HCT116 (cell line): Measurements from ENCODE around the gene NFIA. TPM values are rescaled to one million over a fixed set of nuclear protein-coding genes. Genes with fewer than 3 reads are reported as not detected.

Source experiments
- ATAC-seq: fragments of 200-7000 bp; cut with Tn5 transposase; 2 replicates; pipeline ENCODE4 v1.9.1; 2020; ENCODE audit warnings: mild to moderate bottlenecking, moderate library complexity
- BruUV-seq: library from RNA; stranded (reverse); fragments of 400-500 nt; replicated peaks from 2 replicates; lab custom pipeline; 2021; lab: Mats Ljungman, UMichigan
- CTCF ChIA-PET: fragments of 300-600 bp; sonication (Branson Sonifier 250); formaldehyde crosslinking; loops from one replicate; lab custom pipeline; 2021; ENCODE audit warnings: antibody characterized with exemption; lab: Charles Lee
- POLR2A ChIA-PET: fragments of 300-600, 350-600 bp; sonication (Branson Sonifier 250); formaldehyde crosslinking; loops from one replicate; lab custom pipeline; 2021; ENCODE audit warnings: antibody characterized with exemption; lab: Charles Lee
- RAD21 ChIA-PET, 2 experiments: fragments of 300-600 bp; sonication (Branson Sonifier 250); formaldehyde crosslinking; loops; one replicate each; lab custom pipeline; 2023; ENCODE audit warnings: low total read pairs in 2 of 2; ENCODE audit not compliant: uncharacterized antibody in 2 of 2, unreplicated experiment in 2 of 2, low non-redundant PET in 1 of 2; lab: Charles Lee
- DNase-seq: peaks from one replicate; pipeline ENCODE4 v3.0.0-alpha.2; 2010; ENCODE audit warnings: low read depth, low spot score
- H2AFZ ChIP-seq: fragments of 200-600 bp; shearing (Covaris generic), sonication (generic); 2 replicates; pipeline ENCODE4 v1.6.1; 2017; ENCODE audit warnings: low read depth, mixed run types, mixed read lengths, antibody characterized with exemption, low read length; ENCODE audit not compliant: poor library complexity, severe bottlenecking
- H3K27ac ChIP-seq: 2 replicates; pipeline ENCODE4 v1.5.1; 2012; ENCODE audit warnings: low read depth, low read length
- H3K27me3 ChIP-seq: fragments of 200-600 bp; sonication (generic); 2 replicates; pipeline ENCODE4 v1.6.1; 2016; ENCODE audit warnings: mixed run types, low read length, mixed read lengths; ENCODE audit not compliant: insufficient read depth
- H3K36me3 ChIP-seq, 2 experiments: fragments of 200-500 bp in 1 of 2; fragments of 200-600 bp in 1 of 2; sonication (Bioruptor generic) in 1 of 2; sonication (generic) in 1 of 2; 2 replicates each; pipeline versions ENCODE4 v1.5.1 to v1.6.1; 2014 to 2016; ENCODE audit warnings: low read length in 2 of 2, inconsistent platforms in 1 of 2, mixed read lengths in 1 of 2, mixed run types in 1 of 2; ENCODE audit not compliant: insufficient read depth in 2 of 2, control insufficient read depth in 1 of 2
- H3K4me1 ChIP-seq, 2 experiments: fragments of 200-600 bp in 1 of 2; sonication (generic) in 1 of 2; 2 replicates each; pipeline versions ENCODE4 v1.5.1 to v1.6.1; 2012 to 2017; ENCODE audit warnings: low read length in 2 of 2, inconsistent platforms in 1 of 2, mild to moderate bottlenecking in 1 of 2, mixed read lengths in 1 of 2, mixed run types in 1 of 2, moderate library complexity in 1 of 2; ENCODE audit not compliant: insufficient read depth in 2 of 2, control insufficient read depth in 1 of 2
- H3K4me2 ChIP-seq: fragments of 200-600 bp; sonication (generic); 2 replicates; pipeline ENCODE4 v1.6.1; 2017; ENCODE audit warnings: mixed run types, low read length, mixed read lengths
- H3K4me3 ChIP-seq, 2 experiments: fragments of 200-600 bp in 1 of 2; sonication (generic) in 1 of 2; replicated peaks in 1 of 2; 2 replicates each; pipeline ENCODE4 v1.5.1; 2011 to 2016; ENCODE audit warnings: low read length in 2 of 2, control low read depth in 1 of 2, low read depth in 1 of 2, mild to moderate bottlenecking in 1 of 2, mixed read lengths in 1 of 2, mixed run types in 1 of 2
- H3K79me2 ChIP-seq: fragments of 200-600 bp; sonication (generic); 2 replicates; pipeline ENCODE4 v1.6.1; 2017; ENCODE audit warnings: mild to moderate bottlenecking, mixed run types, low read length, moderate library complexity, mixed read lengths; ENCODE audit not compliant: insufficient read depth
- H3K9ac ChIP-seq: fragments of 200-600 bp; sonication (generic); 2 replicates; pipeline ENCODE4 v1.6.1; 2016; ENCODE audit warnings: low read length, mixed read lengths
- H3K9me2 ChIP-seq: fragments of 200-600 bp; sonication (generic), shearing (Covaris generic); 2 replicates; pipeline ENCODE4 v1.6.1; 2017; ENCODE audit warnings: mixed run types, mild to moderate bottlenecking, moderate library complexity; ENCODE audit not compliant: insufficient read depth
- H3K9me3 ChIP-seq, 2 experiments: fragments of 200-500 bp in 1 of 2; fragments of 200-600 bp in 1 of 2; sonication (Bioruptor generic) in 1 of 2; sonication (generic) in 1 of 2; 2 replicates each; pipeline ENCODE4 v1.6.1; 2014 to 2017; ENCODE audit warnings: low read length in 2 of 2, mixed read lengths in 2 of 2, inconsistent platforms in 1 of 2, low read depth in 1 of 2, mild to moderate bottlenecking in 1 of 2, mixed run types in 1 of 2, moderate library complexity in 1 of 2; ENCODE audit not compliant: control insufficient read depth in 1 of 2, insufficient read depth in 1 of 2
- H4K20me1 ChIP-seq: fragments of 200-600 bp; sonication (generic), shearing (Covaris generic); 2 replicates; pipeline ENCODE4 v1.6.1; 2017; ENCODE audit warnings: mixed run types, mild to moderate bottlenecking, moderate library complexity; ENCODE audit not compliant: insufficient read depth
- CBX3 ChIP-seq: IDR thresholded peaks from 2 replicates; pipeline ENCODE4 v1.6.1; 2012; ENCODE audit warnings: low read depth
- CEBPB ChIP-seq: IDR thresholded peaks from 2 replicates; pipeline ENCODE4 v1.6.1; 2012; ENCODE audit warnings: low read depth
- CTCF ChIP-seq, 3 experiments: fragments of 200-600 bp in 1 of 3; sonication (generic) in 1 of 3; IDR thresholded peaks in 2 of 3; conservative IDR thresholded peaks in 1 of 3; 2 replicates each; pipeline ENCODE4 v1.5.1; 2012 to 2017; ENCODE audit warnings: low read depth in 2 of 3, low read length in 2 of 3, antibody characterized with exemption in 1 of 3, borderline replicate concordance in 1 of 3, control low read depth in 1 of 3, mild to moderate bottlenecking in 1 of 3, mixed read lengths in 1 of 3, mixed run types in 1 of 3, moderate library complexity in 1 of 3; ENCODE audit not compliant: insufficient read depth in 1 of 3
- EGR1 ChIP-seq: IDR thresholded peaks from 2 replicates; pipeline ENCODE4 v1.6.1; 2012; ENCODE audit warnings: low read depth
- EZH2 ChIP-seq: fragments of 200-600 bp; sonication (generic); IDR thresholded peaks from 2 replicates; pipeline ENCODE4 v1.6.1; 2017; ENCODE audit warnings: antibody characterized with exemption, mixed run types
- EZH2phosphoT487 ChIP-seq: fragments of 200-600 bp; IDR thresholded peaks from 2 replicates; pipeline ENCODE4 v1.6.1; 2018; ENCODE audit warnings: antibody characterized with exemption, borderline replicate concordance
- FOSL1 ChIP-seq: IDR thresholded peaks from 2 replicates; pipeline ENCODE4 v1.6.1; 2012; ENCODE audit warnings: low read depth
- JUND ChIP-seq: IDR thresholded peaks from 2 replicates; pipeline ENCODE4 v1.6.1; 2012
- MAX ChIP-seq: IDR thresholded peaks from 2 replicates; pipeline ENCODE4 v1.6.1; 2012
- POLR2A ChIP-seq: IDR thresholded peaks from 2 replicates; pipeline ENCODE4 v1.7.0; 2011; ENCODE audit warnings: borderline replicate concordance; ENCODE audit not compliant: insufficient read depth, insufficient read length; ENCODE audit errors: extremely low read depth
- POLR2AphosphoS5 ChIP-seq: IDR thresholded peaks from 2 replicates; pipeline ENCODE4 v1.6.1; 2011; ENCODE audit warnings: mild to moderate bottlenecking, low read depth, low read length, moderate library complexity
- RAD21 ChIP-seq: IDR thresholded peaks from 2 replicates; pipeline ENCODE4 v1.6.1; 2012; ENCODE audit warnings: low read depth, mild to moderate bottlenecking
- SP1 ChIP-seq: IDR thresholded peaks from 2 replicates; pipeline ENCODE4 v1.6.1; 2012; ENCODE audit warnings: low read depth
- SRF ChIP-seq: IDR thresholded peaks from 2 replicates; pipeline ENCODE4 v1.6.1; 2012; ENCODE audit warnings: low read depth
- TCF7L2 ChIP-seq: IDR thresholded peaks from 2 replicates; pipeline ENCODE4 v1.7.0; 2011; ENCODE audit warnings: borderline replicate concordance, inconsistent platforms; ENCODE audit not compliant: insufficient read depth, insufficient read length; ENCODE audit errors: extremely low read depth
- YY1 ChIP-seq: IDR thresholded peaks from 2 replicates; pipeline ENCODE4 v1.6.1; 2011; ENCODE audit warnings: low read length, low read depth, moderate library complexity, mild to moderate bottlenecking; ENCODE audit not compliant: insufficient replicate concordance; ENCODE audit errors: extremely low read depth
- ZBTB33 ChIP-seq: IDR thresholded peaks from 2 replicates; pipeline ENCODE4 v1.6.1; 2011; ENCODE audit warnings: mild to moderate bottlenecking, low read length, moderate library complexity; ENCODE audit not compliant: insufficient replicate concordance; ENCODE audit errors: extremely low read depth
- ZNF274 ChIP-seq: fragments of 200-500 bp; sonication (Bioruptor generic); IDR thresholded peaks from 2 replicates; pipeline ENCODE4 v1.6.1; 2014; ENCODE audit warnings: mild to moderate bottlenecking, low read depth, low read length, inconsistent platforms
- intact Hi-C: fragments of 100-400 bp; cut with micrococcal nuclease; formaldehyde crosslinking; loops from 2 replicates; pipeline ENCODE4 v1.10.0; 2022
- total RNA-seq: library from RNA; stranded (reverse); gene quantifications from one replicate; pipeline ENCODE4 v1.2.1, GENCODE V29; 2021; ENCODE audit not compliant: unreplicated experiment
- TF ChIP-seq, protein P1 (sequence below): IDR thresholded peaks from 2 replicates; pipeline ENCODE4 v1.6.1; 2012
- TF ChIP-seq, protein P2 (sequence below): IDR thresholded peaks from 2 replicates; pipeline ENCODE4 v1.6.1; 2012; ENCODE audit warnings: low read depth

Gene NFIA
- total RNA-seq, 1 experiment from 2014 or later: 17.2 TPM

DNA sequence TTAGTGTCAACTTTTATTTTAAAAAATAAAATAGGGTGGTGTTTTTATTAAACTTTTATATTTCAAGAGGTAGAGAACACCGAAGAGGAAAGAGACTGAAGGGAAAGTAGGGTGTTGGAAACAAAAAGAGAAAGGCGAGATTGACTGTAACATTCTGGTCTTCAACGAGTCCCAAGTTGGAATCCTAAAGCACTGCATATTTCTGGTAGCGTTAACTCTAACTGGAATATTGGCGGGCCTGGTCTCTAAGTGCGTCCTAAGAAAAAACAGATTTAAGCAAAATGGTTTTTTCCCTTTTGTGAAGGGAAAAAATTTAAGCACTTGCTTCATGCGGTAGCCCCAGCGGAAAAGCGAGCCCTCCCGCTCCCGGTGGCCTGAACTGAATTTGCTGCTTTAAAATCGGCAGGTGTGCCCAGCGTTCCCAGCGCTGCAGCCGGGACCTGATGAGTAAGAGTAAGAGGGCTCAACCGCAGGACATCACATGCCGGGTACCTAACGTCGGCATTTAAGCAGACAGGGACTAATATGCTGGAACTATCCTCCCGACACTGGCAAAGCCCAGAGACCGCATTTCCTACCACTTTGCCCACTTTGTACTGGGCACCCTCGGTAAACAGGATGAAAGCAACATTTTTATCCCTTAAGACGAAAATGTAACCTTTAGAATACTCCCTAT is 30.5 kb upstream of the NFIA start:
- Histone ChIP-seq H3K36me3 (no peaks in the 10 kb centered on the region), H2AFZ (no peak overlapping the region), H3K79me2 (no peaks in the 10 kb centered on the region), H4K20me1 (no peaks in the 10 kb centered on the region), H3K4me2 (no peak overlapping the region), H3K9me3 (no peaks in the 10 kb centered on the region), H3K27ac (no peak overlapping the region), H3K4me3 (no peak overlapping the region), H3K27me3 (no peaks in the 10 kb centered on the region), H3K9ac (no peak overlapping the region), H3K9me2 (no peaks in the 10 kb centered on the region), H3K4me1 (peaks cover 0 to 14% of the 10 kb centered on the region in 2 experiments; a peak in 2 of 4 replicates)
- CTCF ChIA-PET: no interaction called here
- RAD21 ChIA-PET: no interaction called here
- TF ChIP-seq, protein P1, sequence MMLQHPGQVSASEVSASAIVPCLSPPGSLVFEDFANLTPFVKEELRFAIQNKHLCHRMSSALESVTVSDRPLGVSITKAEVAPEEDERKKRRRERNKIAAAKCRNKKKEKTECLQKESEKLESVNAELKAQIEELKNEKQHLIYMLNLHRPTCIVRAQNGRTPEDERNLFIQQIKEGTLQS: no peak
- no peak for TF ChIP-seq POLR2AphosphoS5
- no peak for TF ChIP-seq TCF7L2
- no peak for TF ChIP-seq YY1
- no peak for TF ChIP-seq CBX3
- TF ChIP-seq FOSL1: no peak
- no peak for TF ChIP-seq JUND
- no peak for TF ChIP-seq EGR1
- no peak for TF ChIP-seq EZH2phosphoT487
- no peak for TF ChIP-seq CEBPB
- no peak for TF ChIP-seq POLR2A
- no peak for TF ChIP-seq MAX
- TF ChIP-seq RAD21: no peak
- TF ChIP-seq EZH2: no peak
- TF ChIP-seq SRF: no peak
- TF ChIP-seq ZBTB33: no peak
- TF ChIP-seq ZNF274: no peak
- TF ChIP-seq, protein P2, sequence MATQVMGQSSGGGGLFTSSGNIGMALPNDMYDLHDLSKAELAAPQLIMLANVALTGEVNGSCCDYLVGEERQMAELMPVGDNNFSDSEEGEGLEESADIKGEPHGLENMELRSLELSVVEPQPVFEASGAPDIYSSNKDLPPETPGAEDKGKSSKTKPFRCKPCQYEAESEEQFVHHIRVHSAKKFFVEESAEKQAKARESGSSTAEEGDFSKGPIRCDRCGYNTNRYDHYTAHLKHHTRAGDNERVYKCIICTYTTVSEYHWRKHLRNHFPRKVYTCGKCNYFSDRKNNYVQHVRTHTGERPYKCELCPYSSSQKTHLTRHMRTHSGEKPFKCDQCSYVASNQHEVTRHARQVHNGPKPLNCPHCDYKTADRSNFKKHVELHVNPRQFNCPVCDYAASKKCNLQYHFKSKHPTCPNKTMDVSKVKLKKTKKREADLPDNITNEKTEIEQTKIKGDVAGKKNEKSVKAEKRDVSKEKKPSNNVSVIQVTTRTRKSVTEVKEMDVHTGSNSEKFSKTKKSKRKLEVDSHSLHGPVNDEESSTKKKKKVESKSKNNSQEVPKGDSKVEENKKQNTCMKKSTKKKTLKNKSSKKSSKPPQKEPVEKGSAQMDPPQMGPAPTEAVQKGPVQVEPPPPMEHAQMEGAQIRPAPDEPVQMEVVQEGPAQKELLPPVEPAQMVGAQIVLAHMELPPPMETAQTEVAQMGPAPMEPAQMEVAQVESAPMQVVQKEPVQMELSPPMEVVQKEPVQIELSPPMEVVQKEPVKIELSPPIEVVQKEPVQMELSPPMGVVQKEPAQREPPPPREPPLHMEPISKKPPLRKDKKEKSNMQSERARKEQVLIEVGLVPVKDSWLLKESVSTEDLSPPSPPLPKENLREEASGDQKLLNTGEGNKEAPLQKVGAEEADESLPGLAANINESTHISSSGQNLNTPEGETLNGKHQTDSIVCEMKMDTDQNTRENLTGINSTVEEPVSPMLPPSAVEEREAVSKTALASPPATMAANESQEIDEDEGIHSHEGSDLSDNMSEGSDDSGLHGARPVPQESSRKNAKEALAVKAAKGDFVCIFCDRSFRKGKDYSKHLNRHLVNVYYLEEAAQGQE: no peak
- no peak for TF ChIP-seq CTCF (IDR thresholded peaks at IDR 0.05 in 2 of 3, conservative IDR thresholded peaks at IDR 0.05 in 1 of 3; ENCODE audit: borderline replicate concordance in 1 of 3, insufficient read depth in 1 of 3, low read depth in 2 of 3, low read length in 2 of 3)
- TF ChIP-seq SP1: no peak
- POLR2A ChIA-PET: no interaction called here
- DNase-seq (no peak), ATAC-seq (no peak)
- intact Hi-C loops: loop anchor here (2.0 to 10.0 kb wide), 2 partner anchors 287 to 533 kb away; no protein-coding TSS in a partner anchor
- no TSS peak for BruUV-seq
